Measurements from ENCODE around the gene POMGNT2. TPM values are rescaled to one million over a fixed set of nuclear protein-coding genes. Genes with fewer than 3 reads are reported as not detected.

The POMGNT2 gene
- total and polyA plus RNA-seq, 2 experiments from 2014 or later: 10.7 to 26.1 TPM

GRCh38 chr3:43113671-43114070 is 7.8 kb upstream of the POMGNT2 start (continued):
- TF ChIP-seq ZNF462 (CRISPR knock-in tag; IDR thresholded peaks at IDR 0.05): no peak

- Histone ChIP-seq H3K27me3 (ENCODE audit: insufficient read depth) (peaks cover 16% of the 10 kb centered on the region; the same call in 1 of the 2 replicates), H3K4me1 (ENCODE audit: insufficient read depth) (peaks cover 4% of the 10 kb centered on the region; the same call in 1 of the 2 replicates), H3K27ac (ENCODE audit: low read depth) (no peak overlapping the region), H3K79me2 (replicated peaks; ENCODE audit: insufficient read depth) (0 out of 2 replicates have a peak, but pooled peaks cover 9% of the 10 kb centered on the region), H2AFZ (peak overlapping the region; percentile 45; the same call in 1 of the 2 replicates), H3F3A (replicated peaks; ENCODE audit: low read depth) (no peaks in the 10 kb centered on the region), H3K9me2 (ENCODE audit: insufficient read depth) (peaks cover 7% of the 10 kb centered on the region; the same call in 1 of the 2 replicates), H3K4me3 (peak overlapping the region; percentile 82), H3K4me2 (peak overlapping the region; percentile 71), H4K20me1 (replicated peaks; ENCODE audit: insufficient read depth) (peaks cover 3% of the 10 kb centered on the region), H3K36me3 (ENCODE audit: insufficient read depth) (no peaks in the 10 kb centered on the region)
- no peaks in the 10 kb centered on the region for H3K36me3 Mint-ChIP-seq (ENCODE audit: low read depth)
- H3K27me3 Mint-ChIP-seq (ENCODE audit: insufficient read depth, low read depth, poor library complexity): peaks cover 3% of the 10 kb centered on the region
- peak overlapping the region; percentile 72 for H3K4me3 Mint-ChIP-seq
- no peaks in the 10 kb centered on the region for H3K9me3 Mint-ChIP-seq
- peaks cover 15% of the 10 kb centered on the region for H3K4me1 Mint-ChIP-seq
- no peak overlapping the region for H3K27ac Mint-ChIP-seq
- DNase-seq (ENCODE audit: low spot score): no peak
- peak; percentile 16 for ATAC-seq
- TF ChIP-seq EZH2phosphoT487 (IDR thresholded peaks at IDR 0.05; ENCODE audit: unreplicated experiment): no peak
- no peak for TF ChIP-seq ZNF331 (CRISPR knock-in tag; IDR thresholded peaks at IDR 0.05; ENCODE audit: low read depth)
- no peak for TF ChIP-seq STAT1 (IDR thresholded peaks at IDR 0.05; ENCODE audit: unreplicated experiment)
- no peak for TF ChIP-seq REST (IDR thresholded peaks at IDR 0.05; ENCODE audit: unreplicated experiment)
- TF ChIP-seq ZNF114 (CRISPR knock-in tag; IDR thresholded peaks at IDR 0.05): no peak
- TF ChIP-seq CREB1 (CRISPR knock-in tag; IDR thresholded peaks at IDR 0.05; ENCODE audit: low read depth): no peak
- TF ChIP-seq, protein P1, sequence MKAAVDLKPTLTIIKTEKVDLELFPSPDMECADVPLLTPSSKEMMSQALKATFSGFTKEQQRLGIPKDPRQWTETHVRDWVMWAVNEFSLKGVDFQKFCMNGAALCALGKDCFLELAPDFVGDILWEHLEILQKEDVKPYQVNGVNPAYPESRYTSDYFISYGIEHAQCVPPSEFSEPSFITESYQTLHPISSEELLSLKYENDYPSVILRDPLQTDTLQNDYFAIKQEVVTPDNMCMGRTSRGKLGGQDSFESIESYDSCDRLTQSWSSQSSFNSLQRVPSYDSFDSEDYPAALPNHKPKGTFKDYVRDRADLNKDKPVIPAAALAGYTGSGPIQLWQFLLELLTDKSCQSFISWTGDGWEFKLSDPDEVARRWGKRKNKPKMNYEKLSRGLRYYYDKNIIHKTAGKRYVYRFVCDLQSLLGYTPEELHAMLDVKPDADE (IDR thresholded peaks at IDR 0.05): no peak
- no peak for TF ChIP-seq CTCF (conservative IDR thresholded peaks at IDR 0.05; ENCODE audit: low read depth in 2 of 2)
- TF ChIP-seq EZH2 (IDR thresholded peaks at IDR 0.05; ENCODE audit: low read depth, unreplicated experiment): no peak
- TF ChIP-seq JUNB (IDR thresholded peaks at IDR 0.05; ENCODE audit: unreplicated experiment): no peak
- TF ChIP-seq NANOG (IDR thresholded peaks at IDR 0.05; ENCODE audit: borderline replicate concordance): no peak
- no peak for TF ChIP-seq POLR2AphosphoS5 (IDR thresholded peaks at IDR 0.05; ENCODE audit: low read depth)
Measured at GRCh38 chr3:43106293-43106628, 382 bp upstream of the POMGNT2 start.
